RWPE2 (cell line): ENCODE data around the gene PILRA.
"Not testable (repeated sequence)": the region's sequence is repeated elsewhere in the genome, so short reads cannot be mapped to it uniquely, and the experiment has no call there.

Source experiments
- ATAC-seq: fragments of 200-7000 bp; cut with Tn5 transposase; 3 replicates; pipeline ENCODE4 v1.9.1; 2021; ENCODE audit warnings: low read depth
- DNase-seq: peaks from one replicate; pipeline ENCODE4 v3.0.0-alpha.2; 2020; ENCODE audit warnings: low spot score
- H3K27ac ChIP-seq: fragments of 450-650 bp; 2 replicates; pipeline ENCODE4 v1.5.1; 2017; ENCODE audit warnings: mild to moderate bottlenecking; ENCODE audit not compliant: poor library complexity, severe bottlenecking
- H3K27me3 ChIP-seq: fragments of 250-450 bp; sonication (Bioruptor Pico); 2 replicates; pipeline ENCODE4 v1.5.1; 2021; ENCODE audit warnings: mild to moderate bottlenecking, moderate library complexity; ENCODE audit not compliant: insufficient read depth, poor library complexity, severe bottlenecking
- H3K36me3 ChIP-seq: fragments of 250-450 bp; sonication (Bioruptor Pico); 2 replicates; pipeline ENCODE4 v1.5.1; 2020; ENCODE audit warnings: low read depth, mild to moderate bottlenecking, moderate library complexity
- H3K4me1 ChIP-seq: fragments of 250-450 bp; sonication (Bioruptor Pico); 2 replicates; pipeline ENCODE4 v1.5.1; 2021; ENCODE audit warnings: mild to moderate bottlenecking, moderate library complexity; ENCODE audit not compliant: insufficient read depth, poor library complexity, severe bottlenecking
- H3K4me3 ChIP-seq: fragments of 250-450 bp; sonication (Bioruptor Pico); 2 replicates; pipeline ENCODE4 v1.5.1; 2021; ENCODE audit warnings: mild to moderate bottlenecking, moderate library complexity; ENCODE audit not compliant: severe bottlenecking
- H3K9me3 ChIP-seq: fragments of 250-450 bp; sonication (Bioruptor Pico); 2 replicates; pipeline ENCODE4 v1.5.1; 2021; ENCODE audit warnings: mild to moderate bottlenecking, moderate library complexity; ENCODE audit not compliant: severe bottlenecking
- CTCF ChIP-seq: fragments of 450-650 bp; IDR thresholded peaks from one replicate; pipeline ENCODE4 v1.5.1; 2017; ENCODE audit warnings: mild to moderate bottlenecking, moderate library complexity; ENCODE audit not compliant: poor library complexity, severe bottlenecking

The PILRA gene

DNA sequence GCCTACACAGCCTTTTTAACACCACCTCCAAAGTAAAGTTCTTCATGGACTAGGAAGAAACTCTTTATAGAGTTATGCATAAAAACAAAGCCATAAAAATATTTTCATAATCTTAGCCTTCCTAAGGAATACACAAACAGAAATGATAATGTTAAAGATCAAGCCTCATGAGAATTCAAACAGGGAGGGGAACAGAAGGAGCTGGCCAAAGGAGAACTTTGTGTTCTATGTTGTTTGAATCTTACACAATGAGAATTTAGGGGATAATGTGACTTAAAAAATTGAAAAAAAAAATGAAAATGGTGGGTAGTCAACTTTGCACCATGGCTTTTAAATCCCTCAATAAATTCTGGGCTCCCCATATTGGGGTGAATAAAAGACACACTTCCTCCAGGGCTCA lies 24.5 kb upstream of the PILRA start:
- Histone ChIP-seq H3K9me3 (no peaks in the 10 kb centered on the region), H3K4me1 (peaks cover 7% of the 10 kb centered on the region), H3K27me3 (no peaks in the 10 kb centered on the region), H3K4me3 (no peak overlapping the region), H3K27ac (no peak overlapping the region), H3K36me3 (peaks cover 85% of the 10 kb centered on the region)
- TF ChIP-seq CTCF = no peak
- no peak for DNase-seq
- no peak for ATAC-seq

- Histone ChIP-seq H3K27ac (no peak overlapping the region), H3K9me3 (no peaks in the 10 kb centered on the region), H3K4me3 (no peak overlapping the region), H3K36me3 (peaks cover 82% of the 10 kb centered on the region), H3K4me1 (peaks cover 3% of the 10 kb centered on the region), H3K27me3 (no peaks in the 10 kb centered on the region)
- DNase-seq (no peak), ATAC-seq (no peak)
- no peak for TF ChIP-seq CTCF
Observed at GRCh38 chr7:100349757-100350156, 23.5 kb upstream of the PILRA start.

- peaks cover 84% of the 10 kb centered on the region for H3K36me3 ChIP-seq
Observed at GRCh38 chr7:100351657-100352058, 21.6 kb upstream of the PILRA start.

GRCh38 chr7:100352230-100352781 lies 21.0 kb upstream of the PILRA start:
- not testable (repeated sequence) for DNase-seq, H3K4me3 ChIP-seq, H3K9me3 ChIP-seq, H3K27ac ChIP-seq, H3K27me3 ChIP-seq, ATAC-seq, H3K4me1 ChIP-seq
- H3K36me3 ChIP-seq = peaks cover 80% of the 10 kb centered on the region

More at GRCh38 chr7:100351657-100352058, 21.6 kb upstream of the PILRA start:
- no peaks in the 10 kb centered on the region for H3K9me3 ChIP-seq
- ATAC-seq = no peak
- TF ChIP-seq CTCF = no peak
- no peak overlapping the region for H3K4me3 ChIP-seq
- no peak overlapping the region for H3K27ac ChIP-seq
- no peak for DNase-seq
- H3K4me1 ChIP-seq = no peaks in the 10 kb centered on the region
- H3K27me3 ChIP-seq = no peaks in the 10 kb centered on the region

- no peak for ATAC-seq
- Histone ChIP-seq H3K4me1 (no peaks in the 10 kb centered on the region), H3K27ac (no peak overlapping the region), H3K36me3 (peaks cover 78% of the 10 kb centered on the region), H3K4me3 (no peak overlapping the region), H3K9me3 (no peaks in the 10 kb centered on the region), H3K27me3 (no peaks in the 10 kb centered on the region)
- DNase-seq = no peak
- no peak for TF ChIP-seq CTCF
Observed at GRCh38 chr7:100352984-100353684, 20.2 kb upstream of the PILRA start.
